Progenitor cell of endocrine pancreas (in vitro differentiated cells): ENCODE data around the gene HSD17B3. TPM values are rescaled to one million over a fixed set of nuclear protein-coding genes. Genes with fewer than 3 reads are reported as not detected.

Source experiments
- DNase-seq: peaks from one replicate; pipeline ENCODE4 v3.0.0; 2021; ENCODE audit warnings: low spot score; ENCODE audit not compliant: unreplicated experiment
- H3K27ac Mint-ChIP-seq: 2 replicates; pipeline ENCODE4 v1.8.0; 2021; ENCODE audit warnings: mild to moderate bottlenecking, moderate library complexity, mixed read lengths
- H3K27me3 Mint-ChIP-seq: 2 replicates; pipeline ENCODE4 v1.8.0; 2021; ENCODE audit warnings: mixed read lengths
- H3K36me3 Mint-ChIP-seq: 2 replicates; pipeline ENCODE4 v1.8.0; 2022; ENCODE audit warnings: mixed read lengths; ENCODE audit not compliant: insufficient read depth
- H3K4me1 Mint-ChIP-seq: 2 replicates; pipeline ENCODE4 v1.8.0; 2021; ENCODE audit warnings: low read depth, mixed read lengths
- H3K4me3 Mint-ChIP-seq: 2 replicates; pipeline ENCODE4 v1.8.0; 2021; ENCODE audit warnings: low read depth, mild to moderate bottlenecking, moderate library complexity, mixed read lengths
- H3K9me3 Mint-ChIP-seq: 2 replicates; pipeline ENCODE4 v1.8.0; 2021; ENCODE audit warnings: low read depth, mixed read lengths
- CTCF ChIP-seq: fragments of 200-600 bp; sonication (generic); IDR thresholded peaks from one replicate; pipeline ENCODE4 v1.5.0; 2021; ENCODE audit warnings: antibody characterized with exemption, mild to moderate bottlenecking; ENCODE audit not compliant: unreplicated experiment
- long read RNA-seq: library from polyadenylated mRNA; unstranded; transcript quantifications from one replicate; pipeline ENCODE4 v2.0.0, GENCODE V29; 2020
- total RNA-seq: library from RNA; stranded (reverse); gene quantifications from 2 replicates; pipeline ENCODE4 v1.2.1, GENCODE V29; 2021

The HSD17B3 gene
- 0.33 TPM in 1 of 2 replicates, not detected in the other for total RNA-seq
- long read RNA-seq = 0 reads

- Mint-ChIP-seq H3K27ac (no peak within 1 kb of the TSS), H3K4me1 (no peaks in the 10 kb centered on the region), H3K27me3 (no peaks in the 10 kb centered on the region), H3K4me3 (no peak within 1 kb of the TSS), H3K9me3 (no peaks in the 10 kb centered on the region), H3K36me3 (no peaks in the 10 kb centered on the region)
- DNase-seq = no peak
- TF ChIP-seq CTCF = no peak
Measured at GRCh38 chr9:96302021-96302420, at the start of gene HSD17B3. Gene HSD17B3, minus strand, starts transcription at chr9:96302176. Its CDS starts 72 bp downstream, at chr9:96302104.

- no peak for TF ChIP-seq CTCF
- Mint-ChIP-seq H3K36me3 (peaks cover 20% of the 10 kb centered on the region), H3K4me3 (no peak overlapping the region), H3K4me1 (no peaks in the 10 kb centered on the region), H3K27me3 (no peaks in the 10 kb centered on the region), H3K9me3 (no peaks in the 10 kb centered on the region), H3K27ac (no peak overlapping the region)
- DNase-seq = no peak
Measured at GRCh38 chr9:96350866-96351265, 48.9 kb upstream of the HSD17B3 start.

GRCh38 chr9:96348261-96348660, 46.3 kb upstream of the HSD17B3 start:
- H3K27me3 Mint-ChIP-seq = no peaks in the 10 kb centered on the region
- H3K27ac Mint-ChIP-seq = no peak overlapping the region
- H3K4me1 Mint-ChIP-seq = peaks cover 7% of the 10 kb centered on the region
- no peak for TF ChIP-seq CTCF
- peaks cover 21% of the 10 kb centered on the region for H3K36me3 Mint-ChIP-seq
- no peak overlapping the region for H3K4me3 Mint-ChIP-seq
- H3K9me3 Mint-ChIP-seq = no peaks in the 10 kb centered on the region
- no peak for DNase-seq

- Mint-ChIP-seq H3K9me3 (no peaks in the 10 kb centered on the region), H3K36me3 (peaks cover 19% of the 10 kb centered on the region), H3K27me3 (no peaks in the 10 kb centered on the region), H3K4me1 (peaks cover 11% of the 10 kb centered on the region), H3K4me3 (no peak overlapping the region), H3K27ac (peak overlapping the region; percentile 79)
- TF ChIP-seq CTCF = no peak
- no peak for DNase-seq
Measured at GRCh38 chr9:96345551-96345950, 43.6 kb upstream of the HSD17B3 start.

- H3K27ac Mint-ChIP-seq = no peak overlapping the region
- H3K9me3 Mint-ChIP-seq = peaks cover 3% of the 10 kb centered on the region
- no peak overlapping the region for H3K4me3 Mint-ChIP-seq
- DNase-seq = no peak
- no peaks in the 10 kb centered on the region for H3K27me3 Mint-ChIP-seq
- H3K4me1 Mint-ChIP-seq = peaks cover 17% of the 10 kb centered on the region
- no peak for TF ChIP-seq CTCF
- peaks cover 20% of the 10 kb centered on the region for H3K36me3 Mint-ChIP-seq
Measured at GRCh38 chr9:96344458-96345180, 42.6 kb upstream of the HSD17B3 start.
